ENCODE measurements around the gene TIMM17A.
"Not testable (repeated sequence)": the region's sequence is repeated elsewhere in the genome, so short reads cannot be mapped to it uniquely, and the experiment has no call there.

DNA sequence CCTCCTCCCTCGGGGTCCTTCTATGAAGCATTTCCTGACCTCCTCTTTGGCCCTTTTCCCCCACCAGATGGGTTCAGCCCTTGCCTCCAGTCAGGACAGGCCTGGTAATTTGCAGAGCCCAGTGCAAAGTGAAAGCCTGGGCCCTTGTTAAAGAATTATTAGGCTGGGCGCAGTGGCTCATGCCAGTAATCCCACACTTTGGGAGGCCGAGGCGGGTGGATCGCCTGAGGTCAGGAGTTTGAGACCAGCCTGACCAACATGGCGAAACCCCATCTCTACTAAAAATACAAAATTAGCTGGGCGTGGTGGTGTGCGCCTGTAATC, 63.9 kb downstream of the TIMM17A start:
- not testable (repeated sequence) for TF ChIP-seq BHLHE40 (IDR thresholded peaks at IDR 0.05; ENCODE audit: low read depth, low read length); MXI1 (IDR thresholded peaks at IDR 0.05; ENCODE audit: borderline replicate concordance, low read depth, low read length); CEBPB (IDR thresholded peaks at IDR 0.05; ENCODE audit: low read depth, low read length)
- TF ChIP-seq, protein P1, sequence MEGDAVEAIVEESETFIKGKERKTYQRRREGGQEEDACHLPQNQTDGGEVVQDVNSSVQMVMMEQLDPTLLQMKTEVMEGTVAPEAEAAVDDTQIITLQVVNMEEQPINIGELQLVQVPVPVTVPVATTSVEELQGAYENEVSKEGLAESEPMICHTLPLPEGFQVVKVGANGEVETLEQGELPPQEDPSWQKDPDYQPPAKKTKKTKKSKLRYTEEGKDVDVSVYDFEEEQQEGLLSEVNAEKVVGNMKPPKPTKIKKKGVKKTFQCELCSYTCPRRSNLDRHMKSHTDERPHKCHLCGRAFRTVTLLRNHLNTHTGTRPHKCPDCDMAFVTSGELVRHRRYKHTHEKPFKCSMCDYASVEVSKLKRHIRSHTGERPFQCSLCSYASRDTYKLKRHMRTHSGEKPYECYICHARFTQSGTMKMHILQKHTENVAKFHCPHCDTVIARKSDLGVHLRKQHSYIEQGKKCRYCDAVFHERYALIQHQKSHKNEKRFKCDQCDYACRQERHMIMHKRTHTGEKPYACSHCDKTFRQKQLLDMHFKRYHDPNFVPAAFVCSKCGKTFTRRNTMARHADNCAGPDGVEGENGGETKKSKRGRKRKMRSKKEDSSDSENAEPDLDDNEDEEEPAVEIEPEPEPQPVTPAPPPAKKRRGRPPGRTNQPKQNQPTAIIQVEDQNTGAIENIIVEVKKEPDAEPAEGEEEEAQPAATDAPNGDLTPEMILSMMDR (conservative IDR thresholded peaks at IDR 0.05; ENCODE audit: low read depth, low read length) = not testable (repeated sequence)

All from IMR-90 (cell line).